Natural killer cell (primary cell): ENCODE measurements around the gene AOC3. TPM values are rescaled to one million over a fixed set of nuclear protein-coding genes. Genes with fewer than 3 reads are reported as not detected.

Experiments used
- ATAC-seq, 3 donors: fragments of 150-1000 bp in 2 of 3; fragments of 200-7000 bp in 1 of 3; cut with Tn5 transposase; 1 replicate in 1 of 3; 2 replicates in 2 of 3; pipeline ENCODE4 v1.10.0; 2021; ENCODE audit warnings: mild to moderate bottlenecking in 2 of 3, moderate library complexity in 2 of 3
- DNase-seq, 2 donors: peaks; one replicate each; pipeline versions ENCODE4 v3.0.0 to v3.0.0-alpha.2; 2013 to 2021; ENCODE audit warnings: mixed read lengths in 1 of 2
- H3K27ac ChIP-seq: one replicate; pipeline ENCODE4 v1.5.1; 2013; ENCODE audit warnings: mild to moderate bottlenecking, low read length
- H3K27me3 ChIP-seq: one replicate; pipeline ENCODE4 v1.6.1; 2013; ENCODE audit warnings: low read length; ENCODE audit not compliant: control insufficient read depth, insufficient read depth
- H3K36me3 ChIP-seq: one replicate; pipeline ENCODE4 v1.6.1; 2013; ENCODE audit warnings: low read length; ENCODE audit not compliant: control insufficient read depth, insufficient read depth
- H3K4me1 ChIP-seq: one replicate; pipeline ENCODE4 v1.6.1; 2013; ENCODE audit warnings: low read length; ENCODE audit not compliant: control insufficient read depth, insufficient read depth
- H3K4me3 ChIP-seq: one replicate; pipeline ENCODE4 v1.5.1; 2013; ENCODE audit warnings: low read length
- H3K9me3 ChIP-seq: one replicate; pipeline ENCODE4 v1.6.1; 2013; ENCODE audit warnings: low read length; ENCODE audit not compliant: control insufficient read depth, insufficient read depth
- H3K27ac Mint-ChIP-seq, 2 donors: one replicate each; pipeline ENCODE4 v1.8.0; 2022; ENCODE audit warnings: mild to moderate bottlenecking in 2 of 2, mixed read lengths in 2 of 2, moderate library complexity in 1 of 2
- H3K27me3 Mint-ChIP-seq, 2 donors: one replicate each; pipeline ENCODE4 v1.8.0; 2022; ENCODE audit warnings: low read depth in 2 of 2, mixed read lengths in 2 of 2
- H3K36me3 Mint-ChIP-seq: one replicate; pipeline ENCODE4 v1.8.0; 2022; ENCODE audit warnings: mixed read lengths
- H3K4me1 Mint-ChIP-seq, 2 donors: one replicate each; pipeline ENCODE4 v1.8.0; 2022; ENCODE audit warnings: mixed read lengths in 2 of 2
- H3K4me3 Mint-ChIP-seq: one replicate; pipeline ENCODE4 v1.8.0; 2022; ENCODE audit warnings: mild to moderate bottlenecking, moderate library complexity, mixed read lengths
- H3K9me3 Mint-ChIP-seq, 2 donors: one replicate each; pipeline ENCODE4 v1.8.0; 2022; ENCODE audit warnings: mixed read lengths in 2 of 2
- WGBS: methylation state at CpG from one replicate; pipeline ENCODE4 v1.1.7; 2013; ENCODE audit warnings: missing lambda C conversion rate; ENCODE audit not compliant: insufficient coverage; 5-methylcytosine and 5-hydroxymethylcytosine counted together
- intact Hi-C: fragments of 100-400 bp; cut with micrococcal nuclease; formaldehyde crosslinking; loops from one replicate; pipeline ENCODE4 v1.14.2; 2022
- total RNA-seq, 4 donors: library from RNA; stranded (reverse); fragments of 120-200 nt in 1 of 4; gene quantifications; one replicate each; pipeline versions ENCODE4 v1.2.3 to v1.2.4, GENCODE V29; 2013 to 2022
- TF ChIP-seq, protein P1 (sequence below): fragments of 200-600 bp; IDR thresholded peaks from one replicate; pipeline ENCODE4 v1.8.0; 2022; ENCODE audit warnings: antibody characterized with exemption

Gene AOC3
- total RNA-seq, 3 donors from 2014 or later (not counting 1 experiment from before 2014, with no cell fraction given): 0.52 to 1.0 (median 0.73) TPM

DNA sequence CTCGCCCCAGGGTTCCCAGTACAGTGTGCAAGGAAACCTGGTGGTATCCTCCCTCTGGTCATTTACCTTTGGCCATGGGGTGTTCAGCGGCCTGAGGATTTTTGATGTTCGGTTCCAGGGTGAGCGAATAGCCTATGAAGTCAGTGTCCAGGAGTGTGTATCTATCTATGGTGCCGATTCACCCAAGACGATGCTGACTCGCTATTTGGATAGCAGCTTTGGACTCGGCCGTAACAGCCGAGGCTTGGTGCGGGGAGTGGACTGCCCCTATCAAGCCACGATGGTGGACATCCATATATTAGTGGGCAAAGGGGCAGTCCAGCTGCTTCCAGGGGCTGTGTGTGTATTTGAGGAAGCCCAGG, 5.5 kb upstream of the AOC3 start:
- Mint-ChIP-seq H3K4me1 (peaks cover 0 to 11% of the 10 kb centered on the region in 2 donors), H3K27me3 (no peaks in the 10 kb centered on the region), H3K4me3 (no peak overlapping the region), H3K27ac (peak overlapping the region; percentile 53 to 88), H3K36me3 (no peaks in the 10 kb centered on the region), H3K9me3 (no peaks in the 10 kb centered on the region)
- H3K36me3 ChIP-seq: peaks cover 39% of the 10 kb centered on the region
- no peaks in the 10 kb centered on the region for H3K9me3 ChIP-seq
- WGBS: 90% methylated on average over 12 of the region's 12 CpGs
- TF ChIP-seq, protein P1, sequence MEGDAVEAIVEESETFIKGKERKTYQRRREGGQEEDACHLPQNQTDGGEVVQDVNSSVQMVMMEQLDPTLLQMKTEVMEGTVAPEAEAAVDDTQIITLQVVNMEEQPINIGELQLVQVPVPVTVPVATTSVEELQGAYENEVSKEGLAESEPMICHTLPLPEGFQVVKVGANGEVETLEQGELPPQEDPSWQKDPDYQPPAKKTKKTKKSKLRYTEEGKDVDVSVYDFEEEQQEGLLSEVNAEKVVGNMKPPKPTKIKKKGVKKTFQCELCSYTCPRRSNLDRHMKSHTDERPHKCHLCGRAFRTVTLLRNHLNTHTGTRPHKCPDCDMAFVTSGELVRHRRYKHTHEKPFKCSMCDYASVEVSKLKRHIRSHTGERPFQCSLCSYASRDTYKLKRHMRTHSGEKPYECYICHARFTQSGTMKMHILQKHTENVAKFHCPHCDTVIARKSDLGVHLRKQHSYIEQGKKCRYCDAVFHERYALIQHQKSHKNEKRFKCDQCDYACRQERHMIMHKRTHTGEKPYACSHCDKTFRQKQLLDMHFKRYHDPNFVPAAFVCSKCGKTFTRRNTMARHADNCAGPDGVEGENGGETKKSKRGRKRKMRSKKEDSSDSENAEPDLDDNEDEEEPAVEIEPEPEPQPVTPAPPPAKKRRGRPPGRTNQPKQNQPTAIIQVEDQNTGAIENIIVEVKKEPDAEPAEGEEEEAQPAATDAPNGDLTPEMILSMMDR: no peak
- peaks cover 9% of the 10 kb centered on the region for H3K4me1 ChIP-seq
- ATAC-seq (no peak), DNase-seq (no peak)
- H3K27me3 ChIP-seq: no peaks in the 10 kb centered on the region
- intact Hi-C loops: no loop called here
- no peak overlapping the region for H3K27ac ChIP-seq
- no peak overlapping the region for H3K4me3 ChIP-seq

DNA sequence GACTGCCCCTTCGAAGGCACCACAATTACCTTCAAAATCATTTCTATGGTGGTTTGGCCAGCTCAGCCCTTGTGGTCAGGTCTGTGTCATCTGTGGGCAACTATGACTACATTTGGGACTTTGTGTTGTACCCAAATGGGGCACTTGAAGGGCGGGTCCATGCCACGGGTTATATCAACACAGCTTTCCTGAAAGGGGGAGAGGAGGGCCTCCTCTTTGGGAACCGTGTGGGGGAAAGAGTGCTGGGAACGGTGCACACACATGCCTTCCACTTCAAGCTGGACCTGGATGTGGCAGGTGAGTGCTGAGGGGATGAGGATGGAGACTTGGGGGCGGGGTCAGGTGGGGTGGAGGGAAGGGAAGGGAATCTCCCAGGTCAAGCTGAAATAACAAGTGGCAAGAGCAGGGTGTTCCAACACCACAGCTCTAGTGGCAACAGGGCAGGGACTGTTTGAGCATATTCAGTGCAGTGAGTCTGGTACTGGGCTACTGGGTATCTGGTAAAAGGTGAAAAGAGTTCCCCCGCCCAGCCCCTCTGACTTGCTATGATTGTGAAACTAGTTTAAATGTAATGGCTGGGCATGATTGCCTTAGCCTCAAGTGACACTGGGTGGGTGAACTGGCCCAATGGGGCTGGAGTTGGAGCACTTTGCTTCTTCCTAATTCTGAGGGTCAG, 4.9 kb upstream of the AOC3 start:
- no peaks in the 10 kb centered on the region for H3K9me3 Mint-ChIP-seq
- no peak overlapping the region for H3K4me3 Mint-ChIP-seq
- Histone ChIP-seq H3K36me3 (peaks cover 38% of the 10 kb centered on the region), H3K4me3 (no peak overlapping the region), H3K27ac (no peak overlapping the region), H3K9me3 (no peaks in the 10 kb centered on the region), H3K27me3 (no peaks in the 10 kb centered on the region), H3K4me1 (peaks cover 9% of the 10 kb centered on the region)
- H3K36me3 Mint-ChIP-seq: no peaks in the 10 kb centered on the region
- peak; percentile 30 to 55 (median 49) for ATAC-seq
- H3K27ac Mint-ChIP-seq: peak overlapping the region; percentile 53 to 88
- 54% methylated on average over 6 of the region's 7 CpGs for WGBS
- H3K27me3 Mint-ChIP-seq: no peaks in the 10 kb centered on the region
- intact Hi-C loops: no loop called here
- no peak for DNase-seq
- TF ChIP-seq, protein P1: no peak
- peaks cover 0 to 11% of the 10 kb centered on the region in 2 donors for H3K4me1 Mint-ChIP-seq

DNA sequence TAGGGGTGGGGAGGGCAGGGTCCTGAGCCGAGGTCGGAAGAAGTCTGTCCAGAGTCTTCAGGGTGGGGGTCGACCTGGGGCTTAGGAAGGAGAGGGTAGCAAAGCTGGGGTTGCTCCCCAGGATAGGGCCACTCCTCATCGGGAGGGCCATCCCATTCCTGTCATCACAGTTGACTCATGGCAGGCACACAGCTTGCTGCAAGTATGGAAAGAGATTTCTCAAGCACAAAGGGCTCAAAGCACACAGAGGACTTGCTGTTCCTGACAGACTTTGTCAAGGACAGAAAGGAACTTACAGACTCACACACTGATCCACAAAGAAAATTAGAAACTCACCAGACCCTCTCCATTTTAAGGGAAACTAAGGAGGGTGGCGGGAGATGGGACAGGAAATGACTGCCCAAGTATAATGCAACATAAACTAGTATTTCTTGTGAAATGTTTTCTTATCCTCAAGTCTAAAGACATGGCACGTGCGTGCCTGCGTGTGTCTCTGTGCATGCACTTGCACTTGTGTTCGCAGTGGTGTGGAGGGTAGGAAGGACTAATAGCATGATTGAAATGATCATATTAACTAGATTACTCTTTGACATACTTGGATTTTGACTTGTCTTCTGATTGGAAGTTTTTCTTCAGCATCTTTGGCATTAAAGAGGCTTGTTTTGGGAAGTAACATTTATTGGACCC, 4.3 kb upstream of the AOC3 start:
- peaks cover 32% of the 10 kb centered on the region for H3K36me3 ChIP-seq
- ATAC-seq (peak in 1 of 3 donors; percentile 11), DNase-seq (no peak)
- intact Hi-C loops: no loop called here
- WGBS: 94% methylated on average over 8 of the region's 9 CpGs
- H3K4me3 ChIP-seq: no peak overlapping the region
- TF ChIP-seq, protein P1: no peak
- Mint-ChIP-seq H3K27me3 (no peaks in the 10 kb centered on the region), H3K9me3 (no peaks in the 10 kb centered on the region), H3K36me3 (no peaks in the 10 kb centered on the region), H3K27ac (peak overlapping the region in 1 of 2 donors; percentile 88), H3K4me3 (no peak overlapping the region), H3K4me1 (peaks cover 0 to 11% of the 10 kb centered on the region in 2 donors)
- H3K27ac ChIP-seq: no peak overlapping the region
- no peaks in the 10 kb centered on the region for H3K27me3 ChIP-seq
- peaks cover 9% of the 10 kb centered on the region for H3K4me1 ChIP-seq
- H3K9me3 ChIP-seq: no peaks in the 10 kb centered on the region
